HS-27A (cell line): ENCODE data around the gene RABL3.
"Not testable (repeated sequence)": the region's sequence is repeated elsewhere in the genome, so short reads cannot be mapped to it uniquely, and the experiment has no call there.

Source experiments
- DNase-seq: peaks from one replicate; pipeline ENCODE4 v3.0.0-alpha.2; 2012; ENCODE audit warnings: low read depth, missing footprints

The RABL3 gene

DNA sequence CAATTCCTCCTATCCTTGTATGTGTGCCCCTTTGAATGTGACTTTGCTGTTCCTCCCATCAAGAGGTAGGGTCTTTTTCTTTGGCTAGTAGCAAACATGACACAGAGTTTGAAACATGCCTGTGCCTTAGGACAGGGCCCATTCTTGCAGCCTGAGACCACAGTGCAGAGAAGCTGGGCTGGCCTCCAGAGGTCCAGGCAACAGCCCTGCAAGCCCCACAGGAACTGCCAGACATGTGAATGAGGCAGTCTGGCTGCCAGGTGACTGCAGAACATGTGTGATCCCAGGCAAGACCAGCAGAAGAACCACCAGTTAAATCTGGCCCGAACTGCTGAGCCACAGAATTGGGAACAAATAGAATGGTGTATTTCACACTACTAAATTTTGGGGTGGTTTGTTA lies 59.1 kb downstream of the RABL3 start:
- DNase-seq: no peak

DNA sequence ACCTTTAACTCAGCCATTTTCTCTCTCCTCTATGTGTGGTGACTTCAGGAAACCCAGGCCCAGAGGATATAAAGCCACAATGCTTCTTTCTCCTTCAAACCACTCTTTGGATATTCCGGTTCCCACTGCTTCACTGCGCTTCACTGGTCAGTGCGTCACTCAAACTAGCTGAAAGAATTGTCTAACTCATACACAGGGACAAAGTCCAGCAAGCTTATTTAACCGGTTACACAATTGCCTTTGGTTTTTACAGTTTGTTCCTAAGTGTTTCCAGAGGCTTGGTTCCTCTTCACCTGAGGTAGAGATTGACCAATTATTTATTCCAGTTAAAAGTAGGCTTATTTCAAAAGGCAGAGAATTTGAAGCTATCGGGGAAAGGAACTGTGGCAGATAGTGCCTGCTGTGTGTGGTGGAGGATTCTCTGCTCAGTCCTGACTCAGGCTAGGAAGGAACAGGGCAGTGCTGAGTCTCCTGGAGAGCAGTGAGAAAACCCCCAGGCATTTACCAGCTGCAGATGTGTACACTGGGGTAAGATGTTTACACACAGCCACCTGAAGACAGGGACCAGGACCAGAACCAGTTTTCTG lies 60.1 kb downstream of the RABL3 start, which contains the start of gene HGD:
TSS of gene HGD (minus strand) at position 145 of the 587 bp plus-strand sequence. CDS start at position 17, 128 bp downstream.
- no peak for DNase-seq

DNA sequence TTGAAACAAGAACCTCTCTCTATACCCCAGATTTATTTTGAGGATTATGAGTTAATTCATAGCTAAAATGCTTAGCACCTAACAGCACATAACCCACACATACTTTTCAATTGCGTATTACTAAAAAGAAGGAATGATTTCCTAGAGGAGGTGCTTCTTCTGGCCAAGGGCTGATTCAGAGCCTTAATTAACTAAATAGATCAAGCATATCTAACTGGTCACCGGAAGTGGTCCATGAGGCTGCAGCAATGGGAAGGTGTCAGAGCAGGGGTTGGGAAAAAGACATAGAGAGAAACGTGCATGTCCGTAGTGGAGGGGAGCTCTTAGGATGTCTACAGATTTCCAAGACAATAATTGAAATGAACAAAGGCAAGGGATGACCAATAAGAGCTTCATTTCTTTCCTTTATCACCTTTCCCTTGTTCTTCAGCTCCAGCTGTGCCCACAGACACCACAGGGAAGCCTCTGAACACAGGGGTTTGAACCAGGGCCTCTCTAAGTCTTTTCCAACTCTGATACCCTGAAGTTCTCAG lies 60.7 kb downstream of the RABL3 start:
- DNase-seq: no peak

DNA sequence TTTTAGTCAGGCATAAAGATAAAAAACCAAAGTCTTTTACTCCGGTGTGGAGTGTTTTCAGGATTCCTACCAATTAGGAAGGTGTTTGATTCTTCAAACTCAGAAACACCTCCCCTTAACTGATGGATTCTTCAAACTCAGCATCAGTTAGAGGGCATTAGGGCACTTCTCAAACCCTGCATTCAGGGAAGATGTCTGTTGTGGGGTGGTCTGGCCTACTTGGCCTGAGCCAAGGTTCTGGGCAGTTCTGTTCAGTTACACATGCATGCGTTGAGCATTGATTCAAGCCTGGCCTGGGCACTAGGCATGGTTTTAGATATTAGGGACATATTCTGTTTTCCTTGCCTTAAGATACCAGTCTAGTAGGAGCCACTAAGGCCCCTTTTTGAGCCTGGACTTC lies 61.3 kb downstream of the RABL3 start:
- DNase-seq: no peak

DNA sequence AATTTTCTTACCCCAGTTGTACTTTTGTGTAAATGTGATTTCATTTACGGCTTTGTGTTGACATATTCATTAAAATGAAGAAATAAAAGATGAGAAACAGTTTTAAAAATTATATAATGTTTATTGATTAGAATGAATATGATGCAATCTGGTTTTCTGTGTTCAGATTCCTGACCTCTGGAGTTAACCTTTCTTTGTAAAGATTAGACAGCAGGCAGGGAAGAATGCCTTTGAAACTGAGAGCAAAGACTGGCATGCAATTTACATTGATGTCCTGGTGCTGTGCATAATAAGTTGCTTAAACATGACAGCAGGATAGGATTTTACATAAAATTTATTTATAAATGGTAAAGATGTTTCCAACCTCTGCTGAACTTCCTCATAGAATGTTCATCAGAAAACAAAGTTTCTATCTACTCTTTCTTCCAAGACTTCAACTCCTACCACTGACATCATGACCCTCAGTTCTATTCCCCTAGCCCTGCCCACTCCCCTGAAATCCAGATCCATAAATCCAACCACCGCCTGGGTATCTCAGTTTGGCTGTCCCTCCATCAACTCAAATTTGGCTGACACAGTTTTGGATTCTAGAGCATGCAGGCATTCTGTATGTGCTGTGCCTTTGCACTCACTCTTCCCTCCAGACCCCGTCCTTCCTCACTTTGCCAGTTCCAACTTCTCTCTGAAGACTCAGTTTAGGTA lies 62.0 kb downstream of the RABL3 start:
- DNase-seq: no peak

DNA sequence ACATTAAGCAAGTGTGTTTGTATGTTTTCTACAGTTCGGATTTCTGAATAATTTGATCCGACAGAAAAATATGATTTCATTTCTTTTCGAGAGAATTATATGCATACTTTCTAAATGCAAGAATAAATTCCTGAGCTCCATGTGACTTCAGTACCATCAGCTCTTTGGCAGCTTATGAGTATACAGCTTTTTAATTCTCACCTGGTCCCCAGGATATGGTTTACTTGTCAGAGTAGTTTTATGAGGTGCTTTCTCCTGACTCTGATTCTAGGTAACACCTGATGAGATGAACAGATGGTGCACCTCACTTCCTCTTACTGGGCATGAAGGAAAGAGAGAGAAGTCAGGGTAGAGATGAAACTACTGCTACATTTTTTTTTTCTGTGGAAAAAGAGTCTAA lies 63.3 kb downstream of the RABL3 start:
- DNase-seq: no peak

DNA sequence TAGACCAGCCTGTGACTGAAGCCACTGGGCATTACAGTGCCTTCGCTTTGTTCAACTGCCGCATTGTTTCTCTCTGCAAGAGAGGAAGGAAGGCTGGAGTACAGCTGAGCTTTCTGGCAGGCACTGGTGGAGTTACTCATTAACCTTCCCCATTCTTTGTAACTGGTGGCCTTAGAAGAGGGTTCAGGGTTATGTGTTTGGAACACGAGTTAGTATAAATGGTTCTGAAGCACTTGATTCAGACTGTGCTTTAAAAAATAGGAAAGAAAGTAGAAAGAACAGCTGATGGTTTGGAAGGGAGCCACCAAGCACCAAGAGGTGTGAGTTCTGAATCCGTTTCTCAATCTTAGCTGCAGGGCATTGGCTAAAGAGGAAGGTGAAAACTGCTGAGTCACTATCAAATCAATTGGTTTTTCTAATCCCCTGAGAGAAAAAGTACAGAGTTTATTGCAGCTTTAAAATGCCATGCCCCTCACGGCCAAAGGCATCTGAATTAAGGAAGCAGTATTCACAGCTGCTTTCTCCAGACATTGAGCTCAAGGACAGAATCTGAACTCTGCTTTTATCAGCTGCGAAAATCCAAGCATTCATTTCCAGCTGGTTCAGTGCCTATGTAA lies 63.9 kb downstream of the RABL3 start:
- no peak for DNase-seq

DNA sequence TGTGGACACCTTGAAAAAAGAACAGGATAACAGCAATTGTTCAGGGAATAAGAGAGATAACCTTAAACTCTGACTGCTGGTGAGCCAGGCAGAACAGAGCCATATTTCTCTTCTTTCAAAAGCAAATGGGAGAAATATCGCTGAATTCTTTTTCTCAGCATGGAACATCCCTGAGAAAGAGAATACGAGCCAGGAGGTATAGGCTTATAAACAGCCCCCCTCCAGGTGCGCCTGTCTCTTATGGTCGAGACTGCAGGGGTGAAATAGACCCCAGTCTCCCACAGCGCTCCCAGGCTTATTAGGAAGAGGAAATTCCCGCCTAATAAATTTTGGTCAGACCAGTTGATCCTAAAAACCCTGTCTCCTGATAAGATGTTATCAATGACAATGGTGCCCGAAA lies 65.1 kb downstream of the RABL3 start:
- DNase-seq: not testable (repeated sequence)

DNA sequence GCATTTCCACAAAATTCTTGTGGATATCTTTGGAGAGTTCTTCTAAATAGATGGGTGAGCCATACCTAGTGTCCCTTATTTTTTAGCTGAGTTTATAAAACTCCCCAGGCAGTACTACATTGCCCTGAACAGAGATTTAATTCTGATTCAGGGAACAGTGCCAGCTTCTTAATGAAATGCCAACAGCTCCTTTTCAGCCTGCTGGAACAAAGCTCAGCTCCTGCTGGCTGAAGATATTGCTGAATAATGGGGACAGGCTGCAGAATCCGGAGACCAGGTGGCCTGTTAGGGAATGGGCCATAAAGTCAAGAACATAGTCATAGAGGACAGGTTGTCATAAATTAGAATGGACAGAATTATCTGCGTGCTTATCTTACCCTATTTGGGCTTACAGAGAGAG lies 69.2 kb downstream of the RABL3 start:
- no peak for DNase-seq

DNA sequence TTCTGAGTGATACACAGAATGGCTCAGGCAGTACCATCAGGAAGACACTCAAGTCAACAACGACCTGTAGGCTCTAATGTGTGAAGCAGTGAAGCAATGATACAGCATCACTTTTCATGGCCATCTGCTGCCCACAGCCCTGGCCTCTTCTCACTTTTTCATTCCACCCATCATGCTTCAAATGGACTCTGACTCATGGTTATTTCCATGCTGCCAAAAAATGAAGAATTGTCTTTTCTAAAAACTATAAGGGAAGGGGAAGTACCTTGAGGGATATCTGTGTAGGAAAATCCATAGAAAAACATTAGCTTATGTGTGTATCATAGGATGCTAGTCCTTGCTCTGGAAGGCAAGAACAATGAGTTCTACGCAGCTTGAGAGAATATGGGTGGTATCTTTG lies 71.7 kb downstream of the RABL3 start:
- no peak for DNase-seq

DNA sequence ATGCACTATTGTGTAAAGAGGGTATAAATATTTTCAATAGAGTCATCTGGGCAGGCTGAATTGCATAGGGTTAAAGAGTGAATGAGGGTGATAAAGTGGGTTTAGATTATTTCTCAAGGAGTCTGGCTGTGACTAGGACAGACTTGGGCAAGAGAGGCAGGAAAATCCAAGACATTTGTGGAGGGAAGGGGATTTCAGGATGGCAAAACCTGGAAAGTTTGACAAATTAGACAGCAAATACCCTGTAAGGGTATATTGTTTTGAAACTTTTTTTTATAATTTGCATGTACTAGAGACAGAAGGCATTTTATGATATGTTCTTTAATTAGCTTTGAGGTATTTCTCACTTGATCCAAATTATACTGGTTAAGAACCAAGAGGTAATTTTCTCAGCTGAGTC lies 77.4 kb downstream of the RABL3 start:
- no peak for DNase-seq

DNA sequence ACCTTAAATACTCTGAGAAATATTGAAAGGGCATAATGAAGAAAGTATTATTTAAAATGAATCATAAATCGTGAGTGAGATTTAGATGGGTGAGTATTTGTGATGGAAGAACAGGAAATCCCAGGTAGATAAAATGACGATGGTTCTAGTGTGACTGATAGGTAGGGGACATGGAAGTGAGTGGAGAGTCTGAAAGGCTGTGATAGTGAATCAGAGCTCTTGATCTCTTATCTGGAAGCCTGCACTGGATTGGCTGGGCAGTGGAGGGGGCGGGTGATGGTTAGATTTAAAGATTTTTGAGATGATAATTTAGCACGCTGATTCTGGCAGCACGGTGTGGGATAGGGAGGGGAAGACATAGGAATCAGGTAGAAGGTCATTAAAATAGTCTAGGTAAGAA lies 80.4 kb downstream of the RABL3 start:
- DNase-seq: no peak

DNA sequence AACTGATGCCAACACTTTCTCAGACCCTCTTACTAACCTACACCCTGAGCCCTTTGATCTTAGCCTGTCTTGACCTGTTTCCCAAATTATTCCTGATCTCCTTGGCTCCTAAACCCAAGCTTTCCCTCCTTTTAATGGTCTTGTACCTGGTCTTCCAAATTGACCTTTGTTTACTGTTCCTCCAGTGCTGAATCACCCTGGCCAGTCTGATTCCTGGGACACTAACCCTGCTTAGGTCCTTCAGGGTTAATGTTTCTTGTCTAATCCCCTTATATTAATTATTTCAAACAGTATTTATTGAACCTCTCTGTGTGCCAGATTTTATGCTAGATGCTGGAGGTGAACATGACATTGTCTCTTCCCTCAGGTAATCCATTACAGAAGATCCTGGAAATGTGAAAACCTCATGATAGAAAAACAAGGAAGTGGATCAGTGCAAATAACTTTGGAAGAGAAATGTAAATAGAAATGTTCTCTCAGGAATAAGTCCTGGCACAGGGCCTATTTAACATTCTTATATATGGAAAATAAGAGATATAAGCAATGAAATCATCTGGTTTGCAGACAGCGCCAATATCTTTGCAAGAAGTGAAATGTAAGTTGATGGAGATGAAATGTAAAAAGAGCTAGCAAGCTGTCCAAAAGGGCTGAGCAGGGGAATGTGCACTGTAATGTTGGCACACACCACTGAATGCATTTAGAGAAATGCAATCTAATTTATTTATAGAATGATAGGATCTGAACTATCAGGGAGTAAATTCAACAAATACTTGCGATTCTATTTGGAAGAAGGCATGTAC lies 81.0 kb downstream of the RABL3 start:
- no peak for DNase-seq

DNA sequence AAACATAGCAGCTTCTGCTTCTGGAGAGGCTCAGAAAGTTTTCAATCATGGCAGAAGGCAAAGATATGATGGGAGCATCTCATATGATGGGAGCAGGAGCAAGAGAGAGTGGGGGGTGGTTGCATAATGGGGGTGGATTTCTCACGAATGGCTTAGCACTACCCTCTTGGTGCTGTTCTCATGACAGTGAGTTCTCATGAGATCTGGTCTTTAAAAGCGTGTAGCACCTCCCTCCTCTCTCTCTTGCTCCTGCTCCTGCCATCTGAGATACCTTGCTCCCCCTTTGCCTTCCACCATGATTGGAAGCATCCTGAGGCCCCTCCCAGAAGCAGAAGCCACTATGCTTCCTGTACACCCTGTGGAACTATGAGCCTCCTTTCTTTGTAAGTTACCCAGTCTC lies 82.5 kb downstream of the RABL3 start:
- no peak for DNase-seq

DNA sequence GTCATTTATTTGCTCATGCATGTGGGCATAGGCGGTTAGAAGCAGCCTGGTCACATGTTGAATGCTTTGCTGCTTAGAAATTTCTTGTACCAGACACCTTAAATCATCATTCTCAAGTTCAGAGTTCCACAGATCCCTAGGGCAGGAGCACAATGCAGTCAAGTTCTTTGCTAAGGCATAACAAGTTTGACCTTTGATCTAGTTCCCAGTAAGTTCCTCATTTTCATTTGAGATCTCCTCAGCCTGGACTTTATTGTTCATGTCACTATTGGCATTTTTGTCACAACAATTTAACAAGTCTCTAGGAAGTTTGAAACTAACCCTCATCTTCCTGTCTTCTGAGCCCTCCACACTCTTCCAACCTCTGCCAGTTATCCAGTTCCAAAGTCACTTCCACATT lies 83.0 kb downstream of the RABL3 start:
- DNase-seq: no peak

DNA sequence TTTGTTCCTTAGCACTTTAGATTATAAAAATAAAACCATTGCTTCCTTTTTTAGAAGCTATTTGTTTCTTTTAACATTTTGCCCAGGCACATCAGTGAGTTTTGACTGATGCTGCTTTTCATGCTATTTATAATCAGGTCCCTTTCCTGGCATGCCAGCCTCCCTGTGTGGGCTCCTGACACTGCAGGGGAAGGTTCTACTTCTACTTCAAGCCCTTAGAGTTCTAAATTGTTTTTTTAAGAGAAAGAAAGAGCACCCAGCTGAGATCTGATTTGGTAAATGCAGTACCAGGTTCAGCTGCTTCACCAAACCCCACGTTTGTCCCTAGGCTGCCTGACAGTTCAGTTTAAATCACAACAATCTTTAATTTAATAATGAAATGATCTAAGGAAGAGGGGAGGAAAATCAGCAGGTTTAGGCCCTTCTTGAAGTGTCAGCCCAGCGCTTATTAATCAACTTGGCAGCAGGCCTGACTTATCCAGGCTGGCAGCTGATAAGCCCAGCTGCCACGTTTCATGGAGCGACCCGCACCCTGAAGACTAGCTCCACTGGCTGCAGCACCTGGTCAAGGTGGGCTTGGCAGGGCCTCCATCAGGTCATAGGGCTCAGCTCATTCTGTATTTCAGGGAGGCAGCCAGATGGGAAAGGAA lies 89.3 kb downstream of the RABL3 start:
- DNase-seq: no peak

DNA sequence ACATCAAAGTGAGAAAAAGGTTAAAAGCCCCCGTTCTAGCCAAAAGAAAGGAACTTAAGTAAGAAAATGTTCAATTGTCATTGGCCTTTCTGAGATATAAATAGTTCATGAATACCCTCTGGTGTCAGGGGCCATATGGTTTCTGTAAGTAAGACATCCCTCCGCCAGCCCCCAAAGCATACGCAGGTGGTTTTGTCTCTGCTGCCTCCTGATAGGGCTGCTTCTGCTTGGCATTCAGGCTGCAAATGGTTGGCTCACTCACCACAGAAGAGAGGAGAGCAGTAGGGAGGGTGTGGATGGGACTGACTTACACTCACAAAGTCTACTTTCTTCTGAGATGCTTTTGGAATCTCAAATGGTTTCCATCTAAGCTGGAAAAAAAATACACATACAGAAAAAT lies 90.0 kb downstream of the RABL3 start:
- no peak for DNase-seq

DNA sequence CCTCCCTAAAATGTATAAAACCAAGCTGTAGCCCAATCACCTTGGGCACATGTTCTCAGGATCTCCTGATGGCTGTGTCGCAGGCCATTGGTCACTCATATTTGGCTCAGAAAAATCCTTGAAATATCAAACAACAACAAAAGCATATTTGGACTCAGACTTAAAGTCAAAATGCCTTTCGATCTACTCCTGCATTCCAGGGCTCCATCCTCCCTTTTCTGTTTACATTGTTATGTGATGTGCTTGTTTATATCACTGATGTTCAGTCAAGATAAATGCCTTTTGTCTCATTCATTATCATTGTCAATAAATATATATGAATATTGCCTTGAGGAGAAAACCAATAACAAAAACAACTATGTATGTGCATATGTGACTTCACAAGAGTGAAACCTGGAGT lies 92.0 kb downstream of the RABL3 start:
- no peak for DNase-seq

DNA sequence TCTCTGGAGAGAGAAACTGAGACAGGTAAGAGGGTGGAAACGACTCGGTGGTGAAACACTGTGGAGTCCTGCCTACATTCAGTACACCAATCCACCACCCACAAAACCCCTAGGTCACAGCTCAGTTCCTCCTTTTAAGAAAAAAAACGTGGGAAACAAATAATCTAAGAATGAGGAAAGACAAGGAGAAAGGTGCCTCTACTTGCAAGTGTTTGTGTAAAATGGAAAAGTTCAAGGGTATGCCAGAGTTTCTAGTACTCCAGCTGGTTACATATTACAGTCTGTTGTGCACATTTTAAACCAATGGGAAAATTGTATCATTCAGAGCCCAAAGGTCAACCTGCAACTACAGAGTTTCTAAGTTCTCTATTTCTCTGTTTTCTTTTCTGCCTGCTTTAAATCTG lies 92.5 kb downstream of the RABL3 start:
- no peak for DNase-seq

DNA sequence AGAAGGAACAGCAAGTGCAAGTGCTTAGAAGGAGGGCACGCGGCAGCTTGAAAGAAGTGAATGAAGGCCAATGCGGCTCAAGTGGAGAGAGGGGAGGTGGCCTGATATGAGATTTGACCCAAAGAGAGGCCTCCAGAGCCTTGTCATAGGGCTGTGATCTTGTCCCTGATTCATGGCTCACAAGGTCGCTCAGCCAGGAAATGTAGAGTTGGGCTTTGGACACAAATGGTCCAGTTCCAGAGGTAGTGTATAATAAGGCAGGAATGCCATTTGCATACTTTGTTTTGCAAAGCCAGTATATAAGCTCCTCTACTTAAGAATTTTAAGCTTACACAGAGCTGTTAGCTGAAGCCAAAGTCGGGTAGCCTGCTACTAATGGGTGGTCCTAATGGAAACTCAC lies 94.0 kb downstream of the RABL3 start:
- no peak for DNase-seq

DNA sequence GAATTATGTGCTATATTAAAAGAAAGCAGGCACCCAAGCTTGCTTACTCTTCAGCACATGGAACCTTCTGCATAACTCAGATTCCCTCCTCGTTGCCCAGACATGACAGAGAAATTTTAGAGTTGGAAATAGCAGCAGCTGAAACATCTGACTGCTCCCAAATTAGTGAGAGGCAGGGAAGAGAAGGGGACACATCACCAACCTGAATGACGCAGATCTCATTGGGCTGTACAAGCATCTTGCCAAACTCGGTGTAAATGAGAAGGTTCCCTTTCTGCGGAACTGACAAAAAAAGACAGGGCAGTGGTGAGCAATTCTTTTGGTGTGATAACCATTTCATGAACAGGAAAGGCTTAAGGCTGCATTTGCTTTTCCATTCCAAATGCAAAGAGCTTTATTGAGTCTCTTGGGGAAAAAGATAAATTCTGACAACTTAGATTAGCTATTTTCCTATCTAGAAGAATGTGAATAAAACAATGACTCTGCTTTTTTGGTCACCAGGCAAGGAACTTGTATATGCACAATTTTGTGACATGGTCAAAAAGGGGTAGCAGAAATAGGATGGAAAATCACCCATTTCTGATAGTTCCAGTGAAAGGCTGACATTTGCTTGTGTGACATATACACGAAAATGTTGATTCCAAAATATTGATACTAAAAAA lies 95.4 kb downstream of the RABL3 start:
- no peak for DNase-seq
